H1 (cell line): ENCODE results near the gene COL5A1. TPM values are rescaled to one million over a fixed set of nuclear protein-coding genes. Genes with fewer than 3 reads are reported as not detected.

Experiments used
- CTCF ChIA-PET: fragments of 300-600 bp; sonication (Branson Sonifier 250); formaldehyde crosslinking; loops from one replicate; lab custom pipeline; 2021; ENCODE audit not compliant: partially characterized antibody; lab: Charles Lee
- POLR2A ChIA-PET: fragments of 300-600 bp; sonication (Branson Sonifier 250); formaldehyde crosslinking; loops from one replicate; lab custom pipeline; 2021; ENCODE audit warnings: inconsistent platforms; ENCODE audit not compliant: partially characterized antibody; lab: Charles Lee
- DNase-seq, 2 experiments: peaks; one replicate each; pipeline versions ENCODE4 v3.0.0 to v3.0.0-alpha.2; 2010 to 2022; ENCODE audit warnings: low spot score in 2 of 2, low read depth in 1 of 2, mixed read lengths in 1 of 2
- FAIRE-seq: peaks from 2 replicates; lab custom pipeline; 2011; peaks lifted over from hg19 to GRCh38; lab: Jason Lieb, UNC
- H2AFZ ChIP-seq: 2 replicates; pipeline ENCODE4 v1.8.1; 2012; ENCODE audit warnings: low read length, inconsistent platforms
- H2AK5ac ChIP-seq: 2 replicates; pipeline ENCODE4 v1.6.1; 2013; ENCODE audit warnings: low read depth, low read length
- H2BK120ac ChIP-seq: replicated peaks from 2 replicates; pipeline ENCODE3; 2013; ENCODE audit warnings: low read depth, low read length, inconsistent platforms
- H2BK12ac ChIP-seq: 2 replicates; pipeline ENCODE4 v1.6.1; 2013; ENCODE audit warnings: low read depth, low read length
- H2BK15ac ChIP-seq: 2 replicates; pipeline ENCODE4 v1.6.1; 2013; ENCODE audit warnings: low read length
- H2BK20ac ChIP-seq: 2 replicates; pipeline ENCODE4 v1.6.1; 2013; ENCODE audit warnings: low read length
- H2BK5ac ChIP-seq: 2 replicates; pipeline ENCODE4 v1.6.1; 2013; ENCODE audit warnings: low read depth, low read length
- H3K14ac ChIP-seq: 2 replicates; pipeline ENCODE4 v1.6.1; 2013; ENCODE audit warnings: inconsistent platforms; ENCODE audit not compliant: insufficient read length
- H3K18ac ChIP-seq: 2 replicates; pipeline ENCODE4 v1.6.1; 2013; ENCODE audit warnings: low read length; ENCODE audit errors: extremely low read depth
- H3K23ac ChIP-seq: 2 replicates; pipeline ENCODE4 v1.6.1; 2013; ENCODE audit warnings: inconsistent platforms; ENCODE audit not compliant: insufficient read length
- H3K23me2 ChIP-seq: 2 replicates; pipeline ENCODE4 v1.6.1; 2013; ENCODE audit warnings: low read depth, low read length
- H3K27ac ChIP-seq: 2 replicates; pipeline ENCODE4 v1.6.1; 2011; ENCODE audit warnings: low read depth, low read length, inconsistent platforms
- H3K27me3 ChIP-seq, 4 experiments: replicated peaks in 1 of 4; 1 replicate in 1 of 4; 2 replicates in 3 of 4; pipeline versions ENCODE4 v1.6.1 to v1.8.1; 2011 to 2013; ENCODE audit warnings: low read length in 3 of 4, mild to moderate bottlenecking in 3 of 4, inconsistent platforms in 2 of 4, mixed read lengths in 2 of 4, moderate library complexity in 1 of 4; ENCODE audit not compliant: control insufficient read depth in 3 of 4, insufficient read depth in 3 of 4; ENCODE audit errors: extremely low read depth in 1 of 4
- H3K36me3 ChIP-seq, 4 experiments: 2 replicates each; pipeline versions ENCODE4 v1.6.1 to v1.8.1; 2011 to 2013; ENCODE audit warnings: mild to moderate bottlenecking in 4 of 4, low read length in 3 of 4, moderate library complexity in 2 of 4, control low read depth in 1 of 4, inconsistent platforms in 1 of 4; ENCODE audit not compliant: insufficient read depth in 4 of 4, control insufficient read depth in 2 of 4
- H3K4ac ChIP-seq: replicated peaks from 2 replicates; pipeline ENCODE3; 2013; ENCODE audit warnings: low read length, low read depth, mixed read lengths, inconsistent platforms; ENCODE audit not compliant: insufficient read length
- H3K4me1 ChIP-seq, 4 experiments: replicated peaks in 1 of 4; 1 replicate in 1 of 4; 2 replicates in 3 of 4; pipeline versions ENCODE4 v1.6.1 to v1.8.1; 2011 to 2013; ENCODE audit warnings: low read length in 3 of 4, inconsistent platforms in 2 of 4, mixed read lengths in 1 of 4; ENCODE audit not compliant: insufficient read depth in 4 of 4, control insufficient read depth in 3 of 4
- H3K4me2 ChIP-seq, 2 experiments: 2 replicates each; pipeline versions ENCODE4 v1.6.1 to v1.8.1; 2011 to 2013; ENCODE audit warnings: low read depth in 2 of 2, low read length in 2 of 2, control low read depth in 1 of 2, inconsistent platforms in 1 of 2, mild to moderate bottlenecking in 1 of 2; ENCODE audit not compliant: insufficient read depth in 1 of 2
- H3K4me3 ChIP-seq, 4 experiments: fragments of 200-600, 300-600 bp in 1 of 4; sonication (generic), shearing (Covaris generic), sonication (Bioruptor Twin) in 1 of 4; 2 replicates each; pipeline versions ENCODE4 v1.5.1 to v1.8.1; 2011 to 2016; ENCODE audit warnings: low read length in 4 of 4, low read depth in 3 of 4, control low read depth in 2 of 4, inconsistent platforms in 2 of 4, mild to moderate bottlenecking in 2 of 4, mixed read lengths in 1 of 4, moderate library complexity in 1 of 4; ENCODE audit not compliant: insufficient read depth in 2 of 4; ENCODE audit errors: extremely low read depth in 1 of 4
- H3K56ac ChIP-seq: replicated peaks from 2 replicates; pipeline ENCODE3; 2013; ENCODE audit warnings: low read depth, mild to moderate bottlenecking, mixed read lengths, low read length, inconsistent platforms; ENCODE audit not compliant: insufficient read length
- H3K79me1 ChIP-seq: 2 replicates; pipeline ENCODE4 v1.6.1; 2013; ENCODE audit warnings: low read depth, low read length, control low read depth
- H3K79me2 ChIP-seq, 2 experiments: 2 replicates each; pipeline versions ENCODE4 v1.6.1 to v1.8.1; 2012 to 2013; ENCODE audit warnings: low read length in 2 of 2, mild to moderate bottlenecking in 2 of 2, inconsistent platforms in 1 of 2; ENCODE audit not compliant: insufficient read depth in 2 of 2, control insufficient read depth in 1 of 2
- H3K9ac ChIP-seq, 4 experiments: replicated peaks in 1 of 4; 1 replicate in 1 of 4; 2 replicates in 3 of 4; pipeline versions ENCODE4 v1.6.1 to v1.8.1; 2011 to 2013; ENCODE audit warnings: low read depth in 3 of 4, low read length in 3 of 4, control low read depth in 2 of 4, mild to moderate bottlenecking in 2 of 4, moderate library complexity in 2 of 4, inconsistent platforms in 1 of 4; ENCODE audit errors: extremely low read depth in 1 of 4
- H3K9me3 ChIP-seq, 2 experiments: 2 replicates each; pipeline versions ENCODE4 v1.6.1 to v1.8.1; 2012 to 2013; ENCODE audit warnings: mild to moderate bottlenecking in 2 of 2, moderate library complexity in 2 of 2, control low read depth in 1 of 2, inconsistent platforms in 1 of 2, low read depth in 1 of 2, low read length in 1 of 2, mixed read lengths in 1 of 2; ENCODE audit not compliant: insufficient read depth in 2 of 2
- H4K20me1 ChIP-seq, 2 experiments: replicated peaks in 1 of 2; 2 replicates each; pipeline versions ENCODE3 to v1.8.1; 2011 to 2013; ENCODE audit warnings: inconsistent platforms in 2 of 2, low read length in 2 of 2, mild to moderate bottlenecking in 1 of 2; ENCODE audit not compliant: insufficient read depth in 2 of 2, control insufficient read depth in 1 of 2
- H4K5ac ChIP-seq: 2 replicates; pipeline ENCODE4 v1.6.1; 2013; ENCODE audit warnings: low read length, low read depth, mixed read lengths, inconsistent platforms; ENCODE audit not compliant: insufficient read length
- H4K8ac ChIP-seq: 2 replicates; pipeline ENCODE4 v1.8.0; 2013; ENCODE audit warnings: mild to moderate bottlenecking, moderate library complexity, low read length, inconsistent platforms; ENCODE audit not compliant: insufficient read depth; ENCODE audit errors: extremely low read depth
- H4K91ac ChIP-seq: replicated peaks from 2 replicates; pipeline ENCODE3; 2013; ENCODE audit warnings: low read length, mixed read lengths, inconsistent platforms; ENCODE audit not compliant: insufficient read length
- ASH2L ChIP-seq: fragments of 200-600, 300-600 bp; sonication (generic); IDR thresholded peaks from one replicate; pipeline ENCODE4 v1.7.1; 2017; ENCODE audit warnings: low read length
- ATF2 ChIP-seq: IDR thresholded peaks from 2 replicates; pipeline ENCODE4 v1.6.1; 2012; ENCODE audit warnings: low read length, inconsistent platforms
- EGR1 ChIP-seq: IDR thresholded peaks from 2 replicates; pipeline ENCODE4 v1.6.1; 2011; ENCODE audit warnings: low read depth, low read length, borderline replicate concordance
- NRF1 ChIP-seq: IDR thresholded peaks from 2 replicates; pipeline ENCODE4 v1.6.1; 2011; ENCODE audit warnings: mild to moderate bottlenecking, low read depth, low read length, improper control_type of control experiment
- PHF8 ChIP-seq: fragments of 200-600 bp; sonication (generic); conservative IDR thresholded peaks from 2 replicates; pipeline ENCODE4 v1.7.1; 2012; ENCODE audit warnings: low read depth, mild to moderate bottlenecking, inconsistent platforms, low read length, moderate library complexity
- POLR2AphosphoS5 ChIP-seq: IDR thresholded peaks from 2 replicates; pipeline ENCODE4 v1.6.1; 2011; ENCODE audit warnings: low read depth, low read length
- SUZ12 ChIP-seq: fragments of 200-600 bp; sonication (generic); IDR thresholded peaks from 2 replicates; pipeline ENCODE4 v1.6.1; 2012; ENCODE audit warnings: mild to moderate bottlenecking, inconsistent platforms, low read length, moderate library complexity, mixed read lengths
- WGBS, 2 experiments: shearing (Covaris generic) in 1 of 2; methylation state at CpG; one replicate each; pipeline versions ENCODE4 v1.1.6 to v1.1.7; 2013 to 2015; ENCODE audit warnings: low lambda C conversion rate in 2 of 2, mixed read lengths in 2 of 2, inconsistent platforms in 1 of 2, low coverage in 1 of 2, missing lambda C conversion rate in 1 of 2; ENCODE audit not compliant: insufficient replicate concordance in 2 of 2, insufficient coverage in 1 of 2, insufficient read length in 1 of 2; ENCODE audit errors: extremely low coverage in 1 of 2, missing lambda C conversion rate in 1 of 2; 5-methylcytosine and 5-hydroxymethylcytosine counted together
- polyA plus RNA-seq, 7 experiments: library from polyadenylated mRNA; depleted of rRNA in 3 of 7; stranded (reverse) in 5 of 7; unstranded in 2 of 7; fragments of >200 nt in 5 of 7; fragments of 200-250 nt in 2 of 7; gene quantifications; 1 replicate in 5 of 7; 2 replicates in 1 of 7; 4 replicates in 1 of 7; pipeline versions ENCODE4 v1.2.1 to v1.2.3, GENCODE V29; 2011 to 2013; ENCODE audit warnings: missing spikeins in 2 of 7, mixed read lengths in 2 of 7
- total RNA-seq: library from RNA; stranded (reverse); fragmentation: NEBNext Ultra II Directional; extraction: Animal tissue kit (Norgen Biotek cat#: 25700); gene quantifications from 2 replicates; pipeline ENCODE4 v1.2.1, GENCODE V29; 2021

The COL5A1 gene
- total and polyA plus RNA-seq, 2 of the 8 experiments (the other 6 are each of a cell fraction or from before 2014, with no cell fraction given) = 3.8 to 12.0 TPM

- WGBS, 2 experiments = 93% methylated on average over 15 of the region's 17 CpGs; no CpG with 5 or more reads in 1 of the 2 experiments
- H2AK5ac ChIP-seq = no peak overlapping the region
- no peak overlapping the region for H3K18ac ChIP-seq
- H3K27ac ChIP-seq = no peak overlapping the region
- H4K8ac ChIP-seq = no peak overlapping the region
- H3K36me3 ChIP-seq = no peaks in the 10 kb centered on the region
- no peak overlapping the region for H4K91ac ChIP-seq
- peaks cover 11 to 13% of the 10 kb centered on the region in 2 experiments for H3K9me3 ChIP-seq
- H3K14ac ChIP-seq = no peak overlapping the region
- H3K27me3 ChIP-seq = no peaks in the 10 kb centered on the region
- H3K56ac ChIP-seq = no peak overlapping the region
- H3K4me3 ChIP-seq = no peak overlapping the region
- no peak overlapping the region for H3K4me2 ChIP-seq
- no peaks in the 10 kb centered on the region for H3K79me1 ChIP-seq
- no peak overlapping the region for H2BK15ac ChIP-seq
- H3K9ac ChIP-seq = no peak overlapping the region
- POLR2A ChIA-PET = no interaction called here
- no peak overlapping the region for H2BK120ac ChIP-seq
- H2BK12ac ChIP-seq = no peak overlapping the region
- FAIRE-seq (no peak), DNase-seq (no peak)
- TF ChIP-seq POLR2AphosphoS5 = no peak
- TF ChIP-seq EGR1 = no peak
- TF ChIP-seq PHF8 = no peak
- no peak for TF ChIP-seq NRF1
- TF ChIP-seq SUZ12 = no peak
- TF ChIP-seq ATF2 = no peak
- no peak for TF ChIP-seq ASH2L
- H3K4me1 ChIP-seq = peaks cover 0 to 10% (median 7%) of the 10 kb centered on the region in 4 experiments; a peak in 5 of 7 replicates
- H4K20me1 ChIP-seq = no peaks in the 10 kb centered on the region
- H3K23ac ChIP-seq = no peak overlapping the region
- CTCF ChIA-PET = interaction anchor here (0.6 to 3.8 kb wide), 12 partner anchors 8 to 494 kb away, joined by 3 to 31 read pairs (median 4); no protein-coding TSS in a partner anchor
- no peak overlapping the region for H2BK5ac ChIP-seq
- H3K4ac ChIP-seq = no peak overlapping the region
- H3K23me2 ChIP-seq = no peaks in the 10 kb centered on the region
- no peak overlapping the region for H2BK20ac ChIP-seq
- no peak overlapping the region for H4K5ac ChIP-seq
- no peaks in the 10 kb centered on the region for H3K79me2 ChIP-seq
- H2AFZ ChIP-seq = no peak overlapping the region
These were observed 20.7 kb downstream of the COL5A1 start for GRCh38 chr9:134662143-134662876.
